T1000 (cell line): ENCODE data around the gene TTLL8.
"Not testable (repeated sequence)": the region's sequence is repeated elsewhere in the genome, so short reads cannot be mapped to it uniquely, and the experiment has no call there.

Source experiments
- DNase-seq: peaks from one replicate; lab custom pipeline; 2025; ENCODE audit warnings: mixed read lengths; lab: John Stamatoyannopoulos, UW

The TTLL8 gene

DNA sequence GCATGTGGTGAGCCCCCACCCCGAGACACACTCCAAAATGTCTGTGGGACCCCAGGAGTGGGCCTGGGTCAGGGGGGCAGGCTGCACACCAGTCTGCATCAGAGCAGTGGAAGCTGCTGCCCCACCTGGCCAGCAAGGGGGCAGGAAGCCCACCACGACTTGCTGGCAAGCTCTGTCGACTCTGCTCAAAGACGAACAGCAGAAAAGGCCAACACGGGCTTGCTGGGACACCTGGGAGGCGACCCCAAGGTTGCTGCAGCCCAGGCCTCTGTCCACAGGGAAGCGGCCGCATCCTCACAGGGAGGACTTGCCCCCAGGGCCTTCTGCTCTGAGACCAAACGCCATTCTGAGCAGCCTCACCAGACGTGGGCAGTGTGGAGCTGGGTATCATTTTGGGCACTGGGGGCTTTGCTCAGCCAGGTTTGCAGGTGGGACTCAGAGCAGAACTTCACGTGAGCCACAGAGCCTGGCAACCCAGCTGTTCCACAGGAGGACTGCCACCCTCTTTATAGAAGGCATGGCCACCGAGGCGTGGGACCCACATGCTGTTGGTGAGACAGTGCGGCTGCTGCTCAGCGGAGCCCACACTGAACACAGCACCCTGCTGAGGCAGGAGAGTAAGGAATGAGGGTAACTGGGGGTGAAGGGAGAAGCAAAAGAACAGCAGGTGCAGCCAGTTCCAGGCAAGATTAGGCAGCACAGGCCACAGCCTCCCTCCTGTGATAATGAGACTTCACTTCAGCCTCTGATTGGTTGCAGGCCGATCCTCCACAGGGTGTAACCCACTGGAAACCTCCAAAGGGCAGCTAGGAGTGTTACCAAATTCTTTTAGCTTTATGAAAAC, 56.5 kb downstream of the TTLL8 start:
- DNase-seq: no peak

GRCh38 chr22:50000587-50001387, 57.3 kb downstream of the TTLL8 start:
- no peak for DNase-seq

- DNase-seq: no peak
These were observed 58.0 kb downstream of the TTLL8 start for GRCh38 chr22:49999946-50000586.

DNA sequence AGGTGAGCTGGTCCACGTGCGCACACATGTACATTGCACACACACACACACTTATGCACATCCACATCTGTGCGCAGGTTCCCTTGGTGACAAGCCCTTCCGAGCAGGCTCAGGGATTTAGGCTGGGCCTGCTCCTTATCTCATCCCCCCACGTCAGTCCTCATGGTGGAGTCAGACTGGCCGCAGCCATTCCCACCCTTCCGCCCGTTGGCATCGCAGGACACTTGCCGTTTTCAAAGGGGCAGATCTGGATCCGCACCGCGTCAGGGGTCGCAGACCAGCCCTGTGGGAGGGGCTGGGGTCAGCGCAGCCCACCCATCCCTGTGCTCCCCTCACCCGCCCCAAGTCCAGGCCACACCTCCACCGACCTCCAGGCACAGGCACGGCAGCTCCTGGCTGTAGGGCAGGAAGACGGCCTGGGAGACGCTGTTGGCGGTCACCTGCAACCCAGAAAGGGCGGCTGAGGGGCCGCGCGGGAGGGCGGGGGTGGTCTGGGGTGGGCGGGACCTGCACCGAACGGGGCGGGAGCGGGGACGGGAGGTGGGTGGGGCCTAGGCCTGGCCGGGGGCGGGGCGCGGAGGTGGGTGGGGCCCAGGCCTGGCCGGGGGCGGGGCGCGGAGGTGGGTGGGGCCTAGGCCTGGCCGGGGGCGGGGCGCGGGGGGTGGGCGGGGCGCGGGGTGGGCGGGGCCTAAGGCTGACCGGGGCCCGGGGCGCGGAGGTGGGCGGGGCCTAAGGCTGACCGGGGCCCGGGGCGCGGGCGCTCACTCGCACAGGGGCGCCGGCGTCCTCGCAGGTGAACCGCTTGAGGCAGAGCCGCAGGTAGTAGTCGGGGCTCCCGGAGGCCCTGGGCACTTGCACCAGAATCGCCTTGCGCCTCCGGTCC, 58.8 kb downstream of the TTLL8 start:
- no peak for DNase-seq

DNA sequence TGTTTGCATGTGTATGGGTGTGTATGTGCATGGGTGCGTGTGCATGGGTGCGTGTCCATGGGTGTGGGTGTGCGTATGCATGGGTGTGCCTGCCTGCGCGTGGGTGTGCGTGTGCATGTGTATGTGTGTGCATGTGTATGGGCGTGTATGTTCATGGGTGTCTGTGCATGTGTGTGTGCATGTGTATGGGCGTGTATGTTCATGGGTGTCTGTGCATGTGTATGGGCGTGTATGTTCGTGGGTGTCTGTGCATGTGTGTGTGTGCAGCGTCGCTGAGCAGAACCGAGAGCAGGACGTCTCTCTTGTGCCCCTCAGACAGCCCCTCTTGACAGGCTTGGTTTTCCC, 59.4 kb downstream of the TTLL8 start:
- DNase-seq: no peak

GRCh38 chr22:49997932-49998717, 60.0 kb downstream of the TTLL8 start:
- no peak for DNase-seq

DNA sequence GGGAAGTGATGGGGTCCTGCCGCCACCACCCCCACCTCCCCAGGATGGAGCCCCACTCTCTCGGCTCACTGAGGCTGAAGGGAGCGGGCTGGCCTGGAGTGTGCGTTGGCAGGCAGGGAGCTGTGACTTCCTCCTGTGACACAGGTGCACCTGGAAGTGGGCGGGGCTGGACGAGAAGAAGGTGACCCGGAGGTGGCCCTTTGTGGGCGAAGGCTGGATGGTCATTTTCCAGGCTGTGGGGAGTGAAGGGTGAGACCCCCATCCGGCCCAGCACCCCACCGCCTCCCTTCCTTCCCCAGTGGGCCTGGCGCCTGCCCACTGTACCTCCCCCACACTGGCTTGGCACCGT, 60.9 kb downstream of the TTLL8 start:
- DNase-seq: no peak

GRCh38 chr22:49996518-49997250, 61.4 kb downstream of the TTLL8 start:
- DNase-seq: no peak

- DNase-seq: no peak
These were observed 62.0 kb downstream of the TTLL8 start for GRCh38 chr22:49996119-49996517.

- DNase-seq: no peak
These were observed 62.6 kb downstream of the TTLL8 start for GRCh38 chr22:49995361-49996118.

DNA sequence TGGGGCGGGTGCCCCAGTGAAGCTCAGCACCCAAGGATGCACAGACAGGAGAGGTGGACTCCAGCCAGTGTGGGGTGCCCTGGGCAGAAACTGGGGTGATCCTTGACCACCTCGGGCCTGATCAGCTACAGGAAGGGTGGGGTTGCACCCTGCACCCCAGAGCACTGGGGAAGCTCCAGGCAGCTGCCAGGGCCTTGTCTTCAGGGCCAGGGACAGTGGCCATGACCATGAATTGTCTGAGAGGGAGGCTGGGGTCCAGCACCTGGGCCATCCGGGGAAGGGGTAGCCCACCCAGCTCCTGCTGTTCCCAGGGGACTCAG, 63.1 kb downstream of the TTLL8 start:
- no peak for DNase-seq

DNA sequence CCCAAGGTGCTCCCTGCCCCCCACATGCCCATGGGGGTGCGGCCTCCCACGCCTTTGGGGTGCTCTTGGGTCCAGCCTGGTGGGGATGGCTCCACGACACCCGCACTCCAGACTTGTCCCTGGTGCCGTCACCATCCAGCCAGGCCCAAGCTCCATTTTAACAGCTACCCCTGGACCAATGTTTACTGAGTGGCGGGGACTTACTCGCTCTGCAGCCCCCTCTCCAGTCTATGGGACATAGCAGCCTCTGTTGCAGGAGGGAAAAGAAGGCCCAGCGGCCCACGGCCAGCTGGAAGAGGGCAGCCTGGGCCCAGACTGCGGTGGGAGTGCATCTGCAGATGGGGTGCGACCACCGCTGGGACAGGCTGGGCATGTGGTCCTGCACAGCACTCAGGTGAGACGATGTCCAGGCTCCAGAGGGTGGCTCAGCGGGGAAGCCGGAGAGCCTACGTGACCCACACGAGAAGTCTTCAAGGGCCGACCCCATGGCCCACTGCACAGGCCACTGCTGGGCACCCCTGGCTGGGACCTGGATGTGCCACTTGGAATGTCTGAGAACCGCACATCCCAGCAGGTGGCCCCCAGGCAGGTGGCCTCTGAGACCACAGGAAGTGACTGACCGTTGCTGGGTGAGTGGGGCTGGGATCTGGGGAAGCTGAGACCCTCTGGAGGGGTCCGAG, 63.6 kb downstream of the TTLL8 start:
- no peak for DNase-seq

DNA sequence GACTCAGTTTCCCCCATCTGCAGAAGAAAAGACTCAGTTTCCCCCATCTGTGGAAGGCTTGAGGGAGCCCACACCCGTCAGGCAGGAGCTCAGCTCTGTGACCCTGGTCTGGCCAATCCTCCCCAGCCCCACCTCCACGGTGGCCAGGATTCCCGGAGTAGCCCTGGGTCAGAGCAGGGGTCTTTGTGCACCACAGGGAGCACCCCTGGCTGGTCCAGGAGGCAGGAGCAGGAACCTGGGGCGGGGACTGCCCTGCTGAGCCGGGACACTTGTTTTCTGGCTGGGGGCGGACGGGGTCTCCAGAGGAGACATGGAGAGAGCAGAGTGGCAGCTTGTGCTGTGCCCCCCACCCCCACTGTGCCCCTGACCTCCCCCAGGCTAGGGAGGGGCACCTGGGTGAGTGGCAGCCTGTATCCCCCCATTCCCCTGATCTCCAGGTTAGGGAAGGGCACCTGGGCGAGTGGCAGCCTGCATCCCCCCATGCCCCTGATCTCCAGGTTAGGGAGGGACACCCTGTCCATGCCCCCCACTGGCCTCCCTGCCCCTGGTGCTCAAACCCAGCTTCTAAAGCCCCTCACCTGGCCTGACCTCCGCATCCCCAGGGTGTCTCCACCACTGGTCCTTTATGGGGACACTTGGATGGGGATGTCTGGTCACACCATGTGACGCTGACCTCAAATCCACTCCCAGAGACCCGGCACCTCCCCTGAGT, 64.3 kb downstream of the TTLL8 start:
- DNase-seq: no peak

GRCh38 chr22:49992921-49993648, 65.0 kb downstream of the TTLL8 start:
- no peak for DNase-seq

- DNase-seq: no peak
These were observed 66.1 kb downstream of the TTLL8 start for GRCh38 chr22:49991907-49992533.

GRCh38 chr22:49991167-49991566, 66.9 kb downstream of the TTLL8 start:
- DNase-seq: no peak

DNA sequence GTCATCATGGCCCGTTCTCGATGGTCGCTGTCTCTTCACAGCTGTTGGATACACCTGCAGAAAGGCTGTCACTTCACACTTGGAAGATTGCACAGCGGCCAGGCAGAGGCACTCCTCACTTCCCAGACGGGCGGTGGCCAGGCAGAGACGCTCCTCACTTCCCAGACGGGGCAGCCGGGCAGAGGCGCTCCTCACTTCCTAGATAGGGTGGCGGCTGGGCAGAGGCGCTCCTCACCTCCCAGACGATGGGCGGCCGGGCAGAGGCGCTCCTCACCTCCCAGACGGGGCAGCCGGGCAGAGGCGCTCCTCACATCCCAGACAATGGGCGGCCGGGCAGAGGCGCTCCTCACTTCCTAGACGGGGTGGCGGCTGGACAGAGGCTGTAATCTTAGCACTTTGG, 68.3 kb downstream of the TTLL8 start:
- not testable (repeated sequence) for DNase-seq
